GM20431 (cell line): ENCODE data around the gene FNTB.
"Not testable (repeated sequence)": the region's sequence is repeated elsewhere in the genome, so short reads cannot be mapped to it uniquely, and the experiment has no call there.

Source experiments
- in situ Hi-C: fragments of 300-500 bp; cut with MseI, MboI; formaldehyde crosslinking; loops from one replicate; pipeline ENCODE4 v1.15.0; 2020; ENCODE audit warnings: low sequenced_read_pairs; ENCODE audit not compliant: unreplicated experiment

FNTB gene

DNA sequence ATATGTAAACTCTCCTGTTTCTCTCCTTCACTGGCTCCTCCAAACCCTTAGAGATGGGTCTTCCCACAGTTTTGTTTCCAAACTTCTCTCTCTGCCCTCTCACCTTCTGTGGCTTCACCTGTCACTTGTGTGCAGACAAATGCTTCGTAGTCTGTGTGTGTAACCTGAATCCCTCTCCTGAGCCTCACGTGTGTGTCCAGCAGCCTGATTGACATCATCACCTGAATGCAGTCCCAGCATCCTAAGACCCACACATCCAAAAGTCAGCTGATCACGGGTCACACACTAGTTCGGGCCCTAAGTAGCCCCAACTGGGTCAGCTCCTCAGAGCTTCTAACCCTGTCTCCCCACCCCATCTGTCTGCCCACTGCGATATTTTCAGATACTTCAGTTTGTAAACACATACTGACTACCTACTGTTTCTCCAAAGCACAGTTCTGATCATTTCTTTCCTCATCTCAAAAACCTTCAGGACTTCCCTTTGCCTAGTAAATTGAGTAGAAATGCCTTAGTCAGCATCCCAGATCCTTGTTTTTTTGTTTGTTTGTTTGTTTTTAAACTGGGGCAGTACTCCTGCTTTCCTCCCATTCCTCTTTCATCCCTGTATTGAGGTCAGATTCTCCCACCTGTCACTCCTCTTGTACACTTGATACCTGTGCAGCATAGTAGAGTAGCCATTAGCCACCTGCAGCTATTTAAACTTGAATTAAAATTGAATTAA is 23.7 kb downstream of the FNTB start:
- in situ Hi-C loops = no loop called here

GRCh38 chr14:65011538-65011937 is 24.8 kb downstream of the FNTB start:
- in situ Hi-C loops = no loop called here

DNA sequence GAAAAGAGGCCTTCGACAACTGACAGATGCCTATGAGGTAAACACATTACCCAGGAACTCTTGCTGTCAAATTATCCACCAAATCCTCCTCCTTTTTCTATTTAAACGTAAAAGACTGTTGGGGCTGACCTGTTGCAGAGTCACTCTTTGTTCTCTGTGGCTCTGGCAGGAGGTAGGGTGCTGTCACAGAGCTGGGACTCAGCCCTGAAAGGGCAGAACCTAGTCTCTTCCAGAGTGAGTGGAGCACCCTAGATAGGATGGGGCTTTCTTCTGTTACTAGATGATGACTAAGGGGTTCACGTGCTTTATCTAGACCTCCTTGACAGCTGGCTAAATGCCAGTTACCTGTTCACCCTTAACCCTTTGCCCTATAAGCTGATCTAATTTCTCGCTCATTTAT is 25.7 kb downstream of the FNTB start:
- in situ Hi-C loops = no loop called here

DNA sequence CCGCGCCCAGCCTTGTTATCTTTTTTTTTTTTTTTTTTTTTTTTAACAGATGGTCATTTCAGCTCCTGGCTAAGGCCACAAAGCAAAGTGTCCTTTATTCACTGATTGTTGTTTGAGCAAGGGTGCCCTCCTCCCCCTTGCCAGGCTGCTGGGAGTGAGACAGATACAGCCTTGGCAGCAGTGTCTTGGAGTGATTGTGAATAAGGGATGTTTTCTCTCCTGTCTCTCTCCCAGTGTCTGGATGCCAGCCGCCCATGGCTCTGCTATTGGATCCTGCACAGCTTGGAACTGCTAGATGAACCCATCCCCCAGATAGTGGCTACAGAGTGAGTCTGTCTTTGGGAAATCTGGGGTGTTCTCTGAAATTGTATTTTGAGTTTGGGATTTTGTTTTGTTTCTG is 28.7 kb downstream of the FNTB start:
- in situ Hi-C loops = no loop called here

DNA sequence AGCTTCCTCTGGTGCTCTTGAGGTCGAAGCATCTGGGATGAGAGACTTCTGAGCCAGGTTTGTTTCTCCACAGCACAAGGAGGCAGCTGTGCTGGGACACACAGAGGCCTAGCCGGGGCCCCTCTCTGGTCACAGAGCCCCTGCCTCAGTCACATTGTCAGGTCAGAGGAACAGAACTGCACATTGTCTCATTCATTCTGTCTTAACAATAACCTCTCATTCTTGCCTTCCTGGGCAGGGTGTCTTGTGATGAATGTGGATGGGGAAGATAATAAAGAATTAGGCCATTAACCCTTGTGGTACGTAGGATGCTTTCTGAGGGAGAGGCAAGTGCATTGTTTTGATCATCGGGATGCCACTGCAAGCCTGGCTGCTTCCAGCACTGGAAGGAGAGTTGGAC is 29.8 kb downstream of the FNTB start:
- in situ Hi-C loops = no loop called here

DNA sequence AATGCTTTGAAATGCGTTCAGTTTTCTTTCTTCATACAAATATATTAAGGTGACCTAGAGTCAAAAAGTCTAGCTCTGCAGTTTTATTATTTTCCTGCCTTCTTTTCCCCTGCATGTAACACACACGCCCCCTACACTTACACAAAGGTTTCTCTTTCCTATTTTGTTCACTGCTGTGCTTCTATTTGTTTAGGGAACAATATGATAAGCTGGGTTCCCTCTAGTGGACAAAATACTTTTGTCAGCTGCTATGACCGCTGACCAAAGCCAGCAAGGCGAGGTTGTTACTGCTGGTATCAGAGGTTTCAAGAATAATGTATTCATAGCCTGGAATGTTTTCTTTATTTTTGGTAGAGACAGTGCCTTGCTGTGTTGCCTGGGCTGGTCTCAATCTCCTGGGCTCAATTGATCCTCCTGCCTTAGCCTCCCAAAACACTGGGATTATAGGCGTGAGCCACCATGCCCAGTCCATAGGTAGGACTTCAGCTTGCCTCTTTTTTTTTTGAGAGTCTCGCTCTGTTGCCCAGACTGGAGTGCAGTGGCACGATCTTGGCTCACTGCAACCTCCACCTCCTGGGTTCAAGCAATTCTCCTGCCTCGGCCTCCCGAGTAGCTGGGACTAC is 33.4 kb downstream of the FNTB start:
- in situ Hi-C loops = no loop called here

DNA sequence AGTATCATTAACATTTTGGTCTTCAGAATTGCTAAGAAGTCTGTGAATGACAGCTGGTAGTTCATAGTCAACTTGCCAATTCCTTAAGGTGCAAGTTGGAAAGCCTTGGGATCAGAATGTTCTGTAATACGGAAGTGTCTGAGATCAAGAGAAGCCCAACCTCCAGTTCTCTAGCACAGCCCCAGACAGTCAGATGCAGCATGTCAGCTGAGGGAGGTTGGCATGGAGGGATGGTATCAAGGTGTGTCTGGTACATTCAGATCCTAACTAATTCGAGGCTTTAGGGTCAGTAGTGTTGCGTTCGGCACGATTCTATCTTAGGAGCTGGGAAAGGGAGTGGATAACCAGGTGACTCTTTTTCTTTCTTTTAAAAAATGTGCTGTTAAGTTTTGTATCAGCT is 38.3 kb downstream of the FNTB start:
- in situ Hi-C loops = no loop called here

DNA sequence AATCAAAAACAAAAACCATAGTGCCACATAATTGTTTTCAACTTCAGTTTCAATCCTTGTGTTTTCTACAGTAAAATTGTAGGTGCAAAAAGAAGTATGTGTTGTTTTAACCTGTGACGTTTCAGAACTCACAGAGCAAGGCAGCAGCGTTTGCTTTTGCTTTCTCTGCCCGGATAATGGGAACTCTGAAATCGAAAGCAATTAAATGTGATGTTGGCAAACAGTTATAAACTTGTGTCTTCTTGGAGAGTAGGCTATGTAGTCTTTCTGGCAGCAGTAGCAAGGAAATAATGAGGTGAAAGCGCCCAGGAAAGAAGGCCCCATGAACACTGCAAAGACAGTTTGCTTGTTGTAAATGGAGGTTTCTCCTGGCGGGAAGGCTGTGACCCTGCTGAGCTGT is 39.1 kb downstream of the FNTB start:
- in situ Hi-C loops = no loop called here

DNA sequence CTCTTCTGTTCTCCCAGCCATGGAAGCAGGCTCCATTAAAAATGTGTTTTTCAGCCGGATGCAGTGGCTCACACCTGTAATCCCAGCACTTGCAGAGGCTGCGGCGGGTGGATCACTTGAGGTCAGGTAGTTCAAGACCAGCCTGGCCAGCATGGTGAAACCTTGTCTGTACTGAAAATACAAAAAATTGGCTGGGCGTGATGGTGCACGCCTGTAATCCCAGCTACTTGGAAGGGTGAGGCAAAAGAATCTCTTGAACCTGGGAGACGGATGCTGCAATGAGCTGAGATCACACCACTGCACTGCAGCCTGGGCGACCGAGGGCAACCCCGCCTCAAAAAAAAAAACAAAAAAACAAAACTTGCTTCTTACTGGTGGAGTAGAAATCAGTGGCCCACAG is 39.8 kb downstream of the FNTB start:
- in situ Hi-C loops = no loop called here

- in situ Hi-C loops = no loop called here
These were observed 40.6 kb downstream of the FNTB start for GRCh38 chr14:65027127-65027799.

DNA sequence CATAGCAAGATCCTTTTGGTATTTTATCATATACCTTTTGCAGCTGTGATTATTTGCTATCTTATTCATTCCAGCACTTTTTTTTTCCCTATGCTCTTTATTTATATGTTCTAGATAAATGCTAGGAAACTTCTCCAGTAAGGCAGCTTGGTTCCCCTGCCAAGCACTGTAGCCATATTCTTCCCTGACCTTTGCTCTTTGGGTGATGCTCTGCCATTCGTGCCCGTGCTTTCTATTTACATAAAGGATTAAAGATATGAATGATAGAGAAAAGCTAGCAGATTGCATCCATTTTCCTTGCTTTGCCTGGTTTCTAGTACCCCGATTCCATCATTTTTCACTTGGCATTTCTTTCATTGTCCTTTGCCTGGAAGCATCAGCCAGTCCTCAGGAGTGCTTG is 42.2 kb downstream of the FNTB start:
- in situ Hi-C loops = no loop called here

DNA sequence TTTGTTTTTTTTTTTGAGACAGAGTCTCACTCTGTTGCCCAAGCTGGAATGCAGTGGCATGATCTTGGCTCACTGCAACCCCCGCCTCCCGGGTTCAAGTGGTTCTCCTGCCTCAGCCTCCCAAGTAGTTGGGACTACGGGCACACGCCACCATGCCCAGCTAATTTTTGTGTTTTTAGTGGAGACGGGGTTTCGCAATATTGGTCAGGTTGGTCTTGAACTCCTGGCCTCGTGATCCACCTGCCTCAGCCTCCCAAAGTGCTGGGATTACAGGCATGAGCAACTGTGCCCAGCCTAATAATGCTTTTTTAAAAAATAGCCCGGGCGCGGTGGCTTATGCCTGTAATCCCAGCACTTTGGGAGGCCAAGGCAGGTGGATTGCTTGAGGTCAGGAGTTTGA is 44.6 kb downstream of the FNTB start:
- in situ Hi-C loops = not testable (repeated sequence)

DNA sequence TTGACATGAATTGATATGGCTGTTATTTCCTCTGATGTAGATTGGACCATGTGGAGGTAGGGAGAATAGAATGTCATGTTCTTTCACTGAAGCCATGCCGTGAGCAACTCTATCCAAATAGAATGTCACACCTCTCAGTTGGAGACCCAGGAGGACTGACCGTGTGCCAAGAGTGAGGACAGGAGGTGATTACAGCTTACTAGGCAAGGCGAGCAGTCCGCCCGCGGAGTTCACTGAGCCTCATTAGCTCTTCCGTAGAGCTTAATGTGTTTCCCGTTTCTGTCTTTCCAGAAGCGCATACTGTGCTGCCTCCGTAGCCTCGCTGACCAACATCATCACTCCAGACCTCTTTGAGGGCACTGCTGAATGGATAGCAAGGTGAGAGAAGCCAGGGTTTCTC is 45.6 kb downstream of the FNTB start:
- in situ Hi-C loops = no loop called here

GRCh38 chr14:65033181-65033580 is 46.5 kb downstream of the FNTB start:
- in situ Hi-C loops = no loop called here

DNA sequence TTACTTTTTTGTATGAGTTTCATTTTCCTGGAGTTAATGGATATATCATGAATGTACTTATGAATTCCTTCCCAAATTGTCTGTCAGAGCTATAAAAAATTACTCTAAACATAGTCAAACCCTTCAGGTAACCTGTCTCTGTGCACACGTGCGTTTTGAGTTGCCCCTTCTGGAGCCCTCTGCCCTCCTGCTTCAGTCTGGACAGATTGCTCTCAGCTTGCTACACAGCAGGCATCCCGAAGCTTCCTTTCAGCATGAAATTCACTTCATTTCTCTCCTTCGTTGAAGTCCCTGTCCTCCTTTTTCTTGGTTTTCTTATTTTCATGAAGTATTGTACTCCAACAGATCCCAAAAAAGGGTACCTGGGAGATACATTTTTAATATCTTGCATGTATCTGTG is 47.3 kb downstream of the FNTB start:
- in situ Hi-C loops = no loop called here

GRCh38 chr14:65035049-65035448 is 48.4 kb downstream of the FNTB start:
- in situ Hi-C loops = no loop called here

DNA sequence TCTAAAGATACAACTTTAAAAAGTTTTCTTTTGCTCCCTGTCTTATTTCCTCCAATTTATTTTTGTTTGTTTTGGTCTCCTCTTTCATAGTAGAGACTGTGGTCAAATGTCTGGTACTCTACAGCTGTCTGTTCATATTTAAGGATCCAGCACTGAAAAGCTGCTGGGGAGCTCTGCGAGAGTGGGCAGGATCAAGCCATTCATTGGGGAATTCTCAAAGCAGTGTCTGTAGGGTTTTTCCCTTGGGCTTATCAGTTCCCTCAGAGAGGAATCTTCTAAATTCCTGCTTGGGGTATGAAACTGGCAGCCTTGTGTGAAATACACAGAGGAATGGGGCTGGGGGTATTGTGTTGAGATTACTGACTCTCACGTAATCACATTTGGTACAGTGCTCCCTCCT is 52.3 kb downstream of the FNTB start:
- in situ Hi-C loops = no loop called here

DNA sequence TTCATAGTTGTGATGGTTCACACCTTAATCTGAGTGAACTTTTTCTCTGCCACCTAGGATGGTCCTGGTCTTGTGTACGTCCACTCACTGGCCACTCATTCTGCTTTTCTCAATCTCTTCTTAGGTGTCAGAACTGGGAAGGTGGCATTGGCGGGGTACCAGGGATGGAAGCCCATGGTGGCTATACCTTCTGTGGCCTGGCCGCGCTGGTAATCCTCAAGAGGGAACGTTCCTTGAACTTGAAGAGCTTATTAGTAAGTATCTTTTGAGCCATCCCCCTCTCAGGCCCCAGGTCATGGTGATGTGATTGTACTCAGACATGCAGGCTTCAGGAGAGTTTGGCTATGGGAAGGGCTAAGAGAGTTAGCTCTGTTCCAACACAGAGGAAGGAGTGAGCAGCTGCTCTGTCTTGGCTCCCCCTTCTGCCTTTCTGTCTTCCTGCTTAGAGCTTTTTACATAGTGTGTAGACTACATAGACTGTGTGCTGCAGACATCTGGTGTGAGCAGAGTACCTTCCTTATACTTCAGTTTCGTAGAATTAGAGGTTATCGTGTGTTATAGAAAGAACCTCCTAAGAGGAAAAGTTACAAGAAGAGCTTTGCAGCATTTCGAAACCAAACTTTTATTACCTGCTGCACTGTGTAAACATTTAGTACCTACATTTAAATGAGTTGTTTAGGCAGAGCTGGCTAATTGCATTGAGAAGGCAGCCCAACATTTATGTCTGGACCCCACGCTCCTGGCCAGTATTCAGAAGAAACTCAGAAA is 54.2 kb downstream of the FNTB start:
- in situ Hi-C loops = no loop called here

DNA sequence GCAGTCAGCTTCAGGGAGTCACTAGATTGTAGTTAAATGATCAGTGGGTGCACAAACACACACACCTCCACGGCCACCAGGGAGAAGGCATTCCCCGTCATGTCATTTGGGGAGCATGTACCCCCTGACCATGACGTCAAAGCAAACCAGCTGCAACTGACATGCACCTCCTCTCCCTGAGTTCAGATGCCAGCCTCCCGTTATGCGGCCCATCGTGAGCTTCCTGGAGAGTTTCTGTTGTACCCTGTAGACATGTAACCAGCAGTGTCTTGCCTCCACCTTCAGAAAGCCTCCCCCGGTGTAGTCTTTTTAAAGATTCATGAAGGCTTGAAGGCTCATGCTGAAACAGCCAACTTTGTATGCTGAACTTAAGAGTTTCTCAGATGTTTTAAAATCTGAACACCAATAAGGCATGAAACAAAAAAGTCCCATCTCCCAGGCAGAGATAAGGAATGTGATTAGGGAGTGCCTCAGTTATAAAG is 54.8 kb downstream of the FNTB start:
- in situ Hi-C loops = no loop called here

GRCh38 chr14:65042296-65042695 is 55.6 kb downstream of the FNTB start:
- in situ Hi-C loops = no loop called here
